Midbrain (tissue), 1 donor: ENCODE data around the gene NR2E1.

Experiments used
- DNase-seq: peaks from one replicate; lab custom pipeline; 2025; lab: John Stamatoyannopoulos, UW

NR2E1 gene

GRCh38 chr6:108209738-108210137, 43.9 kb downstream of the NR2E1 start:
- DNase-seq: no peak

GRCh38 chr6:108210556-108210955, 44.7 kb downstream of the NR2E1 start:
- DNase-seq: no peak

GRCh38 chr6:108211671-108212070, 45.8 kb downstream of the NR2E1 start:
- DNase-seq: no peak

- DNase-seq: no peak
Observed at GRCh38 chr6:108222064-108222463, 56.2 kb downstream of the NR2E1 start.

- no peak for DNase-seq
Observed at GRCh38 chr6:108222504-108222903, 56.7 kb downstream of the NR2E1 start.

- DNase-seq: no peak
Observed at GRCh38 chr6:108227290-108227689, 61.5 kb downstream of the NR2E1 start.

- DNase-seq: no peak
Observed at GRCh38 chr6:108228416-108228815, 62.6 kb downstream of the NR2E1 start.

GRCh38 chr6:108235127-108235526, 69.3 kb downstream of the NR2E1 start:
- no peak for DNase-seq

GRCh38 chr6:108236791-108237190, 71.0 kb downstream of the NR2E1 start:
- no peak for DNase-seq

- no peak for DNase-seq
Observed at GRCh38 chr6:108238322-108238721, 72.5 kb downstream of the NR2E1 start.
